Psoas muscle (tissue), 8 donors: ENCODE measurements around the gene UMPS. TPM values are rescaled to one million over a fixed set of nuclear protein-coding genes. Genes with fewer than 3 reads are reported as not detected.

Experiments
- ATAC-seq, 4 donors: fragments of 200-7000 bp; cut with Tn5 transposase; one replicate each; pipeline ENCODE4 v1.9.1; 2020; ENCODE audit warnings: moderate library complexity in 3 of 4, mild to moderate bottlenecking in 2 of 4
- DNase-seq, 2 donors: peaks; one replicate each; pipeline ENCODE4 v3.0.0-alpha.2; 2020
- H3K27ac ChIP-seq: fragments of 200-600 bp; one replicate; pipeline ENCODE4 v1.8.0; 2022
- H3K27me3 ChIP-seq, 3 donors: fragments of 200-600 bp in 1 of 3; one replicate each; pipeline versions ENCODE4 v1.6.1 to v1.8.0; 2013 to 2022; ENCODE audit warnings: low read length in 2 of 3, mild to moderate bottlenecking in 2 of 3, moderate library complexity in 1 of 3; ENCODE audit not compliant: insufficient read depth in 3 of 3
- H3K36me3 ChIP-seq, 2 donors: fragments of 200-600 bp in 1 of 2; one replicate each; pipeline versions ENCODE4 v1.6.1 to v1.8.0; 2013 to 2022; ENCODE audit warnings: low read depth in 1 of 2, mild to moderate bottlenecking in 1 of 2, moderate library complexity in 1 of 2; ENCODE audit not compliant: insufficient read depth in 1 of 2
- H3K4me1 ChIP-seq: fragments of 200-600 bp; one replicate; pipeline ENCODE4 v1.8.0; 2022
- H3K4me3 ChIP-seq: fragments of 200-600 bp; one replicate; pipeline ENCODE4 v1.8.0; 2022; ENCODE audit warnings: mild to moderate bottlenecking
- H3K9me3 ChIP-seq: fragments of 200-600 bp; one replicate; pipeline ENCODE4 v1.8.0; 2022
- CTCF ChIP-seq: fragments of 200-600 bp; IDR thresholded peaks from one replicate; pipeline ENCODE4 v1.8.0; 2022; ENCODE audit warnings: antibody characterized with exemption
- WGBS, 3 donors: extraction: QIAGEN DNeasy Blood & Tissue Kit; methylation state at CpG; one replicate each; pipeline versions ENCODE4 v1.1.6 to v1.1.7; 2013; 5-methylcytosine and 5-hydroxymethylcytosine counted together
- intact Hi-C, 2 donors: fragments of 100-400 bp; cut with DNase I; formaldehyde crosslinking; loops; one replicate each; pipeline versions ENCODE4 v1.11.0 to v1.14.2; 2022
- polyA plus RNA-seq, 3 donors: library from polyadenylated mRNA; stranded (reverse); fragments of 200-250 nt; gene quantifications; one replicate each; pipeline ENCODE4 v1.2.3, GENCODE V29; 2013
- total RNA-seq, 4 donors: library from RNA; stranded (reverse); fragmentation: NEBNext Ultra II Directional in 2 of 4; extraction: Animal tissue kit (Norgen Biotek cat#: 25700) in 2 of 4; gene quantifications; one replicate each; pipeline versions ENCODE4 v1.2.1 to v1.2.4, GENCODE V29; 2021 to 2023
- donor health status: healthy with polysubstance abuse.
- donor health status: DM: no; HTN: no; CAD: no; lungs with moderate emphysema.
- donor health status: Bipolar disorder and iron deficiency.
- donor health status: healthy.
- donor health status: DM: yes; HTN: yes; CAD: no.
- donor health status: DM: no; HTN: no; CAD: no.
- donor health status: DM: no; HTN: no; CAD: no.
- donor health status: DM: yes; HTN: yes; CAD: no.

UMPS gene
- total and polyA plus RNA-seq, 7 donors, result 3.6 to 9.2 (median 6.5) TPM

GRCh38 chr3:124774327-124774718 lies 44.1 kb downstream of the UMPS start:
- H3K36me3 ChIP-seq, result peaks cover 0 to 1% of the 10 kb centered on the region in 2 donors
- TF ChIP-seq CTCF, result no peak
- WGBS, 3 donors, result 27 to 35% (median 30%) methylated on average over 6 of the region's 6 CpGs
- DNase-seq (peak; percentile 58 to 68), ATAC-seq (peak in 3 of 4 donors; percentile 14 to 40 (median 25))
- peaks cover 52% of the 10 kb centered on the region for H3K4me1 ChIP-seq
- H3K27me3 ChIP-seq, result no peaks in the 10 kb centered on the region
- no peak overlapping the region for H3K4me3 ChIP-seq
- intact Hi-C loops, result no loop called here
- H3K9me3 ChIP-seq, result no peaks in the 10 kb centered on the region
- H3K27ac ChIP-seq, result peak overlapping the region; percentile 12

- WGBS, 3 donors, result 82 to 85% (median 83%) methylated on average over 7 of the region's 7 CpGs
- Histone ChIP-seq H3K27ac (peak overlapping the region; percentile 12), H3K36me3 (no peaks in the 10 kb centered on the region), H3K9me3 (no peaks in the 10 kb centered on the region), H3K27me3 (no peaks in the 10 kb centered on the region), H3K4me1 (peaks cover 57% of the 10 kb centered on the region), H3K4me3 (no peak overlapping the region)
- intact Hi-C loops, result no loop called here
- no peak for ATAC-seq
- no peak for TF ChIP-seq CTCF
- DNase-seq, result no peak
Measured at GRCh38 chr3:124774841-124775402, 44.7 kb downstream of the UMPS start.

GRCh38 chr3:124775877-124776276 lies 45.6 kb downstream of the UMPS start:
- intact Hi-C loops, result no loop called here
- DNase-seq (no peak), ATAC-seq (no peak)
- H3K4me1 ChIP-seq, result peaks cover 59% of the 10 kb centered on the region
- no peak overlapping the region for H3K4me3 ChIP-seq
- WGBS, 3 donors, result 82 to 92% (median 86%) methylated on average over 9 of the region's 9 CpGs
- no peak overlapping the region for H3K27ac ChIP-seq
- no peaks in the 10 kb centered on the region for H3K27me3 ChIP-seq
- no peaks in the 10 kb centered on the region for H3K9me3 ChIP-seq
- no peak for TF ChIP-seq CTCF
- no peaks in the 10 kb centered on the region for H3K36me3 ChIP-seq

- H3K4me3 ChIP-seq, result no peak overlapping the region
- H3K27ac ChIP-seq, result no peak overlapping the region
- H3K9me3 ChIP-seq, result no peaks in the 10 kb centered on the region
- no peaks in the 10 kb centered on the region for H3K36me3 ChIP-seq
- DNase-seq (peak in 1 of 2 donors; percentile 46), ATAC-seq (no peak)
- no peaks in the 10 kb centered on the region for H3K27me3 ChIP-seq
- WGBS, 3 donors, result 88 to 92% (median 89%) methylated on average over 5 of the region's 5 CpGs
- no peak for TF ChIP-seq CTCF
- intact Hi-C loops, result no loop called here
- peaks cover 59% of the 10 kb centered on the region for H3K4me1 ChIP-seq
Measured at GRCh38 chr3:124776856-124777255, 46.6 kb downstream of the UMPS start.
